GM19467 (cell line): Measurements from ENCODE around the gene IFNL3.
"Not testable (repeated sequence)": the region's sequence is repeated elsewhere in the genome, so short reads cannot be mapped to it uniquely, and the experiment has no call there.

Source experiments
- ATAC-seq: cut with Tn5 transposase; IDR thresholded peaks from one replicate; pipeline ENCODE4 v1.9.1; 2021; ENCODE audit warnings: mild to moderate bottlenecking, moderate library complexity; ENCODE audit not compliant: unreplicated experiment

Gene IFNL3

DNA sequence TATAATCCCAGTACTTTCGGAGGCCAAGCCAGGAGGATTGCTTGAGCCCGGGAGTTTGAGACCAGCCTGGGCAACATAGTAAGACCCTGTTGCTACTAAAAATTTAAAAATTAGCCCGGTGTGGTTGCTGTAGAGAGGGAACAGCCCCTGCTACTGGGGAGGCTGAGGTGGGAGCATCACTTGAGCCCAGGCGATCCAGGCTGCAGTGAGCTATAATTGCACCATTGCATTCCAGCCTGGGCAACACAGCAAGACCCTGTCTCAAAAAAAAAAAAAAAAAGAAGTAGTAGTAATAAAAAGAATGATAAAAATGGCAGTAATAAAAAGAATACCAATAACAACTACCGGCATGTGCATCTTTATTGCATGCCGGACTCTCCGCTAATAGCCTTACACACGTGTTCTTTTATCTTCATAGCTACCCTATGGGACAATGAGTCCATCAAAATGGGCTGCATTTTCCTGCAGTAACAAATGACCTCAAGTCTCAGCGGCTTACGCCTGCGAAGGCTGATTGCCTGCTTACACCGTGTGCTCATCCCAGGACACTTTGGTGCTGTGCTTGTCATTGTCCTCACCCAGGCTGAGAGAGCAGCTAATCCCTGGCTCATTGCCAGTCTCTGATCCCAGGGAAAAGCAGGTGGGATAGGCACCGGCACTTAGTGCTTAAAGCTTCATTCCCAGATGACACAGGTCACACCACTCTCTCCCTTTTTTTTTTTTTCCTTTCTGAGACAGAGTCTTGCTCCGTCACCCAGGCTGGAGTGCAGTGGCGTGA, 26.4 kb downstream of the IFNL3 start:
- ATAC-seq = no peak

GRCh38 chr19:39217094-39217493, 27.7 kb downstream of the IFNL3 start:
- no peak for ATAC-seq

DNA sequence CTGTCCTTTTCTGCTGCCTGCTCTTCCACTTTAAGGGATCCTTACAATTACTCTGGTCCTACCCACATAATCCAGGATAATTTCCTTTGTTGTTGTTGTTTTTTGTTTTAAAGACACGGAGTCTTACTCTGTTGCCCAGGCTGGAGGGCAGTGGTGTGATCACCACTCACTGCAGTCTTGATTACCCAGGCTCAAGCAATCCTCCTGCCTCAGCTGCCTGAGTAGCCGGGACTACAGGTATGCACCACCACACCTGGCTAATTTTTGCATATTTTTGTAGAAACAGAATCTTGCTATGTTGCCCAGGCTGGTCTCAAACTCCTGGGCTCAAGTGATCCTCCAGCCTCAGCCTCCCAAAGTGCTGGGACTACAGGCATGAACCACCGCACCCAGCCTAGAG, 29.5 kb downstream of the IFNL3 start:
- ATAC-seq = not testable (repeated sequence)

GRCh38 chr19:39212375-39212742, 32.4 kb downstream of the IFNL3 start:
- no peak for ATAC-seq

DNA sequence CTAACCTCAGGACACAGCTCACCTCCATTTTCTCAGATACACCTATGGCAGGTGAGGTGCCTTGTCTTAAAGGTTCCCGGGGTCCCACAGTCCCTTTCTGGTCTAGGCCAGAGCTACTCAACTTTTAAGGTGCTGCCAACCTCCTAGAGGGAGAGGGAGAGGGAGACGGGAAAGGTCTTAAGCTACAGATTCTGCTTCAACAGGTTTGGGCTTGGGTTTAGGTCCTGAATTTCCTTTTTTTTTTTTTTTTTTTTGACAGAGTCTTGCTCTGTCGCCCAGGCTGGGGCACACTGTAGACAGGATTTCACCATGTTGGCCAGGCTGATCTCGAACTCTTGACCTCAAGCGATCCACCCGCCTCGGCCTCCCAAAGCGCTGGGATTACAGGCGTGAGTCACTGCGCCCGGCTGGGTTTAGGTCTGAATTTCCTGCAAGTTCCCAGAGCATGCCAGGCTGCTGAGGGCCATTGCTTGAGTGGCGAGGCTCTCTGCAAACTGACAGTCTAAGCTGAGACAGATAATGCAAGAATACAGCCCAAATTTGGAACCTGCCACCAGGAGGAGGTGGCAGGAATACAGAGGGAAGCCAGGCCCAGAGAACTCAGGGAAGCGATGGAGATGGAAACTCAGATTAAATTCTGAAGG, 33.0 kb downstream of the IFNL3 start:
- no peak for ATAC-seq

DNA sequence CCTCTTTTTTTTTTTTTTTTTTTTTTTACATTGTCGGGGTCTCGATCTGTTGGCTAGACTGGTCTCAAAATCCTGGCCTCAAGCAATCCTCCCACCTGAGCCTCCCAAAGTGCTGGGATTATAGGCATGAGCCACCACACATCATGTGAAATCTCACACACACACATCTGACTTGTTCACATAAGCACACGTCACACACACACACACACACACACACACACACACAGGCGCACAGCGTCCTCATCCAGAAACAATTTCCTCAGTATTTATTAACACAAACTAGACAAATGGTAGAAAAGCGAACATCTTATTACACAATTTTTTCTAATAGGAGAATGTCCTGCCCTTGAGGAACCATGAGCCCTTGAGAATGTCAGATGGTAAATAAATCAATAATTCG, 35.6 kb downstream of the IFNL3 start:
- no peak for ATAC-seq

DNA sequence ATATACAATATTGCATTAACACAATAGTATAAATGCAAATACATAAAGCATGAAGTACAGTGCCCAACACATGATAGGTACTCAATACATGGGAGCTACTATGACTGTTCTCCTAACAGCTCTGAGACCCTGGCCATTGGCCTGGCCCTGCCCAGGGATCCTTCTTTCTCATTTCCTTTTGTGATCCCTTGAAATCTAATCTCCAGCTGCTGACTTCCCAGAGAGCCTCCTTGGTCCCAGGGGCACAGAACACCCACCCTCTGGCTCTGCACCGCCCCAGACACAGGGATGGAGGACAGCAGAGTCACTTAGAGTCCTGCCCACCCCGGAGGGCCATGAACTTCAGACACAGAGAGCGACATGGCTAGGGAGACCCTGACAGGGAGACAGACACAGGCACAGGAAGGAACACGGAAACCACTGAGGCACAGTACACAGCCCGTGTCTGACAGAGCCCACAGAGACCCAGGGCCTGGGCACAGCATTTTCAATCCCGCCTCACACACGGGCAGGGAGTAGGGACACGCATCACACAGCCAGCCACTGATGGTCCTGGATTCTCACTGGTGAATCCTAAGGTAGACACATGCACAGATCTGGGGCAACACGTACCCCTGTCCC, 36.5 kb downstream of the IFNL3 start:
- ATAC-seq = no peak

DNA sequence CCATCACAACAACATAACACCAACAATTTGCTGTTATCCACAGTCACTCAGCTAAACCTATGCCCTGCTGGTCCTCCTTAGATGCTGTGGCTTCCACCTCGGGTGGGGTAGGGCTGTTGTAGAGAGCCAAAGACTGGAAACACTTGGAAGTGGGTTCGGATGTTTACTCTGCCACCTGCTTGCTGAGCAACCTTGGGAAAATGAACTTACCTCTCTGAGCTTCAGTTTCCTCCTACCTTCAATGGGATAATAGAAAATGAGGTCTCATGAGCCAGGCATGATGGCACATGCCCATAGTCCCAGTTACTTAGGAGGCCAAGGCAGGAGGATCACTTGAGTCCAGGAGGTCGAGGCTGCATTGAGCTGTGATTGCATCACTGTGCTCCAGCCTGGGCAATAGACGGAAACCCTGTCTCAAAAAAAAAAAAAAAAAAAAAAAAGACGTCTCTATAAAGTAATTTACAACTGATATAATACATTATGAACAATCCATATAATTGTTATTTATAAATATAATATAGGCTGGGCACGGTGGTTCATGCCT, 37.4 kb downstream of the IFNL3 start:
- ATAC-seq = no peak

GRCh38 chr19:39206122-39206521, 38.7 kb downstream of the IFNL3 start:
- no peak for ATAC-seq

DNA sequence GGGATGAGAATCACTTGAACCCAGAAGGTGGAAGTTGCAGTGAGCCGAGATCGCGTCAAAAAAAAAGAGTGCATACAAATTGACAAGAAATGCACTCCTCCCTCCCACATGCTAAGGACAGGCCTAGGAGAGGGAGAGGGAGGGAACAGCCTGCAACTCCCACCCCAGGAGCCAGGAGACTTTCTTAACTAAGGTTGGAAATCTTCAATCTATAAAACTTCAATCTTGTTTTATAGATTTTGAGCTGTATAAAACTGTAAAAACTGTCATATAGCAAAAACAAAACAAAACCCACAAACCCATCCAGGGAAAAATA, 39.4 kb downstream of the IFNL3 start:
- no peak for ATAC-seq

DNA sequence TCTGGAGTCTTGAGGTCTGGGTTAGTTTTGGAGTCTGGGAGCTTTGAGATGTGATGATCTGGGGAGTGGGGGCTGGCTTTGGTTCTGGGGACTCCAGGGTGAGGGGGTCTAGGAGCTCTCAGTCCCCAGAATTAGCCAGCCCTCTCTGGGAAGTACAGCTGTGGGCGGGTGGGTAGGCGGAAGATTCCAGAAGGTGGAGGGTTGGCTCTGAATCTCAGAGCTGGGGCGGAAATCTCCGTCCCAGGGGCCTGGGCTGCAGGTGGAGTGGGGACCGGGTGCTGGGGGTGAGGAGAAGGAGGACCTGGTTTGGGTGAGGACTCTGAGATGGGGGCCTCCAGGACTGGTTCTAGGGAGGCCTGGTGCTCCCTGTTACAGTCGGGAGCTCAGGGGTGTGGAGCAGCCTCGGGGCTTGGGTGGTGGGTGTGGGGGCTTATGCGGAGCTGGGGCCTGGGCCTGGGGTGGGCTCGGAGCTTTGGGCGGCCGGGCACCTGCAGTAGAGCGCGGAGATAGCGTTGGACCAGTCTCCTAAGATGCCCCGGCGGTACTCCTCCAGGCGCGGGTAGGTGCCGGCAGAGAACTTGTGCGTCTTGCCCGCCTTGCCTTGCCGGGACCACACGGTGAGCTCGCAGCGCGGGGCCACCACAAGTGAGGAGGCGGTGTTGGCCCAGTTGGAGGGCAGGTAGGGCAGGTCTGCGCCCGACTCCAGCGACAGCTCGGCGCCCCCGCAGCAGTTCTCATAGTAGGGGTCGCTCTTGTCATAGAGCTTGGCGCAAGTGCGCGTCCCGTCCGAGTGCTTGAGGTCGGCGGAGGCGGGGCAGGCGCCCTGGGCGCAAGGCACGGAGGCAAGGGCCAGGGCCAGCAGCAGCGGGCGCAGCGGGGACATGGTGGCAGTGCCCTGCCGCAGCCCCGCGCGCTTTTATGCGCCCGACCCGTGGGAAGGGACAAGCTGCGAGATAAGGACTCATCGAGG, 41.1 kb downstream of the IFNL3 start, which contains the start of gene SYCN:
Gene SYCN (minus strand): TSS at position 892 of the 970 bp plus-strand sequence. CDS start 9 bp downstream, at position 883.
- ATAC-seq = no peak

DNA sequence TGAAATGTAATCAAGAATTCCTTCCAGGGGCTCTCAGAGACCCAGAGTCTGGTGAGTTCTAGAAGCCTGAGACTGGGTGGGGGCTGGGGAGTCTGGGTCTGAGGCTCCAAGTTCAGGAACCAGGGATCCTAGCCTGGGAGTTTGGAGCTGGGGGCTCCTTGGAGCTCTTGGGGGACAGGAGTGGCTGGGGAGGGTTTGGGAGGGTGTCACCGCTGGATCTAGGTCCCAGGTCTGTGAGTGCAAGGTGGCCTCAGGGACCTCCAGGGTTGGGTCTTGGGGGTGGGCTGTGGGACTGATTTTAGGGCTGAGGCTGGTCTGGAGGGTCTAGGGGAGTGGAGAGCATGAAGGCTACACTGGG, 41.8 kb downstream of the IFNL3 start:
- no peak for ATAC-seq

GRCh38 chr19:39200803-39201115, 44.0 kb downstream of the IFNL3 start:
- no peak for ATAC-seq

GRCh38 chr19:39200066-39200802, 44.6 kb downstream of the IFNL3 start:
- ATAC-seq = no peak

GRCh38 chr19:39199025-39199424, 45.8 kb downstream of the IFNL3 start:
- no peak for ATAC-seq

DNA sequence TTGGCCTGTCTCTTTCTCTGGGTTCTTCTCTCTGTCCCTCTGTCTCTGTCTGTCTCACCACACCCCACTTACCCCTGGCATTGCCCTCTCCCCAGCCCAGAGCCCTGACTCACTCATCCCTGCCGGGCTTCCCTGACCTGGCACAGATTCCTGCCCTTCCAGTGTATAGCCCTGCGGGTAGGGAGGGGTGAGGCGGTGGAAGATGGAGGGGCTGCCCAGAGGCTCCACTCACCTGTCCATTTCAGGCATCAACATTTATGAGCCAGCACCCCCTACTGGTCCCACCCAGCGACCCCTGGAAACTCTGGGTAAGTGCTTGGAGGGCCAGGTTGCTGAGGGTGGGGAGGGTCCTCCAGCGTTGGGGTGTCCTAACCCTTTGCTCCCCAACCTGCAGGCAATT, 47.0 kb downstream of the IFNL3 start:
- no peak for ATAC-seq

DNA sequence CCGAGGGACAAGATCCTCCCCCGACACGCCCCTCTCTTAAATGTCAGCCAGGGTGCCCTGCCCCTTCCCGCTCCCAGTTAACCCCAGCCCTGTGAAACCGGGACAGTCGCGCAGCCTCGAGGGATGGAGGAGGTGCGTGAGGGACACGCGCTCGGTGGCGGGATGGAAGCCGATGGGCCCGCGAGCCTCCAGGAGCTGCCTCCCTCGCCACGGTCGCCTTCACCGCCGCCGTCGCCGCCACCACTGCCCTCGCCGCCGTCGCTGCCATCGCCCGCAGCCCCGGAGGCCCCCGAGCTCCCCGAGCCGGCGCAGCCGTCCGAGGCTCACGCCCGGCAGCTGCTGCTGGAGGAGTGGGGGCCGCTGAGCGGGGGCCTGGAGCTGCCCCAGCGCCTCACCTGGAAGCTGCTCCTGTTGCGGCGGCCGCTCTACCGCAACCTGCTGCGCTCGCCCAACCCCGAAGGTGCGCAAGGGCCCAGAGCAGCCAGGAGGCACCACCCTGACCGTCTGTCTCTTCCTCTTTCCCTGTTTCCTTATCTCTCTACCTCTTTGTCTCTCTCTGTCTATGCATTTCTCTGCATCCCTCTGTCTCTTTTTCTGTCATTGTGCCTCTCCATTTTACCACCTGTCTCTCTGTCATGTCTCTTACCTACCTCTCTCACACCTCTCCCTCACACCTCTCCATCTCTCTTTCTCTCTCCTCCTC, 47.8 kb downstream of the IFNL3 start, which contains the start of gene NCCRP1:
Gene NCCRP1 (plus strand): TSS at position 105 of the 703 bp plus-strand sequence. CDS start 19 bp downstream, at position 124.
- ATAC-seq = no peak

DNA sequence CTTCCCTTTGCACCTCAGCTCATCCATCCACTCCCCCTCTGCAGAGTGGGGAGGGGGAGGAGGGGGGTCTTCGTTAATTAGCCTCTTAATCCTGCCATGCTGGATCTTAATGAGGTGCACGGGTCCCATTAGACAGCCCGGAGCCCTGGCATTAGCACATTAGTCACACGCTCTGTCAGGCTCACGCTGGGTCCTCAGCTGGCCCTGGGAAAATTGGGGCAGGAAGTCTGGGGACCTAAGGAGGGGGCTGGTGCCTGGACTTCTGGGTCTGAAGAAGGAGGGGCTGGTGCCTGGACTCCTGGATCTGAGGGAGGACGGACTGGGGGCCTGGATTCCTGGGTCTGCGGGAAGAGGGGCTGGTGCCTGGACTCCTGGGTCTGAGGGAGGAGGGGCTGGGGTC, 48.5 kb downstream of the IFNL3 start:
- ATAC-seq = no peak

GRCh38 chr19:39195755-39196154, 49.1 kb downstream of the IFNL3 start:
- ATAC-seq = no peak
